ENCODE data around the gene AQP1. TPM values are rescaled to one million over a fixed set of nuclear protein-coding genes. Genes with fewer than 3 reads are reported as not detected.

Gene AQP1
- total RNA-seq, 1 donor from 2014 or later = 67.8 TPM

DNA sequence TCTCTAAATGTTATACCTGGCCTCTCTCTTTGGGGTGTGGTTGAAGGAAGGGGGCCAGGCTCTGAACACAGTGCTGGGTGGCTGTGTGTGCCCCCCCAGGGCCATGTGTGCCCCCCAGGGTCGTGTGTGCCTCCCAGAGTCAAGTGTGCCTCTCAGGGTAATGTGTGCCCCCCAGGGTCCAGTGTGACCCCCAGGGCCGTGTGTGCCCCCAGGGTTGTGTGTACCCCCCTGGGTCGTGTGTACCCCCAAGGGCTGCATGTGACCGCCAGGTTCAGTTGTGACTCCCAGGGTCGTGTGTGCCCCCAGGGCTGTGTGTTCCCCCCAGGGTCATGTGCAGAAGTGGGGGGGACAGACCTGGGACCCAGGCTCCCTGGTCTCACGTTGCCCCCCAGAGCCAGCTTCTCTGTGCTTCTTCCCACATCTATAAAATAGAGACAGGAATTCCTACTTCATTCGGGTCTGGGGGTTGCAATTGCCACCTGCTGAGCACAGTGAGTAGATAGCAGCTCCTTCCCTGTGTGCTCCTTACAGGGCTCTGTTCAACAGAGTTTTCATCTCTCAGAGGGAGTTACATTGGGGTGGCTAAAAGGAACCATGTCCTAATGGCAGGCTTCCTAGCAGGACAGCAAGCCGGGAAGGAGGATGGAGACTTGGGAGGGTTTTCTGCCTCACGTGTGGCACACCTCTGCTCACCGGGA is 40.7 kb upstream of the AQP1 start:
- no peak overlapping the region for H3K4me3 ChIP-seq (ENCODE audit: low read length in 3 of 3)
- peaks cover 18 to 25% (median 19%) of the 10 kb centered on the region in 3 donors for H3K4me1 ChIP-seq (ENCODE audit: control insufficient read depth in 3 of 3, insufficient read depth in 3 of 3, low read length in 3 of 3)
- peaks cover 0 to 4% (median 0%) of the 10 kb centered on the region in 3 donors for H3K9me3 ChIP-seq (ENCODE audit: control insufficient read depth in 3 of 3, low read length in 3 of 3)
- peaks cover 2 to 28% (median 14%) of the 10 kb centered on the region in 3 donors for H3K36me3 ChIP-seq (ENCODE audit: control insufficient read depth in 3 of 3, insufficient read depth in 3 of 3, low read length in 3 of 3)
- H3K27me3 ChIP-seq (ENCODE audit: control insufficient read depth in 3 of 3, insufficient read depth in 3 of 3, low read length in 3 of 3) = no peaks in the 10 kb centered on the region
- H3K27ac ChIP-seq (ENCODE audit: low read depth, low read length) = no peak overlapping the region
- peak overlapping the region in 2 of 3 donors; percentile 5 to 16 for H3K9ac ChIP-seq (ENCODE audit: low read depth in 1 of 3, low read length in 3 of 3)

GRCh38 chr7:30871655-30872054 is 40.0 kb upstream of the AQP1 start:
- H3K27me3 ChIP-seq (ENCODE audit: control insufficient read depth in 3 of 3, insufficient read depth in 3 of 3, low read length in 3 of 3) = no peaks in the 10 kb centered on the region
- peaks cover 13 to 21% (median 18%) of the 10 kb centered on the region in 3 donors for H3K4me1 ChIP-seq (ENCODE audit: control insufficient read depth in 3 of 3, insufficient read depth in 3 of 3, low read length in 3 of 3)
- no peak overlapping the region for H3K4me3 ChIP-seq (ENCODE audit: low read length in 3 of 3)
- H3K36me3 ChIP-seq (ENCODE audit: control insufficient read depth in 3 of 3, insufficient read depth in 3 of 3, low read length in 3 of 3) = peaks cover 2 to 29% (median 14%) of the 10 kb centered on the region in 3 donors
- H3K9me3 ChIP-seq (ENCODE audit: control insufficient read depth in 3 of 3, low read length in 3 of 3) = peaks cover 0 to 4% (median 0%) of the 10 kb centered on the region in 3 donors
- H3K27ac ChIP-seq (ENCODE audit: low read depth, low read length) = no peak overlapping the region
- H3K9ac ChIP-seq (ENCODE audit: low read depth in 1 of 3, low read length in 3 of 3) = no peak overlapping the region

- no peaks in the 10 kb centered on the region for H3K27me3 ChIP-seq (ENCODE audit: control insufficient read depth in 3 of 3, insufficient read depth in 3 of 3, low read length in 3 of 3)
- H3K9ac ChIP-seq (ENCODE audit: low read depth in 1 of 3, low read length in 3 of 3) = no peak overlapping the region
- no peak overlapping the region for H3K4me3 ChIP-seq (ENCODE audit: low read length in 3 of 3)
- H3K27ac ChIP-seq (ENCODE audit: low read depth, low read length) = no peak overlapping the region
- H3K9me3 ChIP-seq (ENCODE audit: control insufficient read depth in 3 of 3, low read length in 3 of 3) = peaks cover 0 to 4% (median 0%) of the 10 kb centered on the region in 3 donors
- H3K4me1 ChIP-seq (ENCODE audit: control insufficient read depth in 3 of 3, insufficient read depth in 3 of 3, low read length in 3 of 3) = peaks cover 14 to 18% (median 15%) of the 10 kb centered on the region in 3 donors
- peaks cover 2 to 29% (median 16%) of the 10 kb centered on the region in 3 donors for H3K36me3 ChIP-seq (ENCODE audit: control insufficient read depth in 3 of 3, insufficient read depth in 3 of 3, low read length in 3 of 3)
Measured at GRCh38 chr7:30873207-30873606, 38.4 kb upstream of the AQP1 start.

GRCh38 chr7:30873656-30874055 is 38.0 kb upstream of the AQP1 start:
- Histone ChIP-seq H3K9me3 (ENCODE audit: control insufficient read depth in 3 of 3, low read length in 3 of 3) (peaks cover 0 to 4% (median 0%) of the 10 kb centered on the region in 3 donors), H3K36me3 (ENCODE audit: control insufficient read depth in 3 of 3, insufficient read depth in 3 of 3, low read length in 3 of 3) (peaks cover 2 to 27% (median 16%) of the 10 kb centered on the region in 3 donors), H3K27me3 (ENCODE audit: control insufficient read depth in 3 of 3, insufficient read depth in 3 of 3, low read length in 3 of 3) (no peaks in the 10 kb centered on the region), H3K9ac (ENCODE audit: low read depth in 1 of 3, low read length in 3 of 3) (no peak overlapping the region), H3K27ac (ENCODE audit: low read depth, low read length) (peak overlapping the region; percentile 19), H3K4me3 (ENCODE audit: low read length in 3 of 3) (no peak overlapping the region), H3K4me1 (ENCODE audit: control insufficient read depth in 3 of 3, insufficient read depth in 3 of 3, low read length in 3 of 3) (peaks cover 10 to 18% (median 14%) of the 10 kb centered on the region in 3 donors)

DNA sequence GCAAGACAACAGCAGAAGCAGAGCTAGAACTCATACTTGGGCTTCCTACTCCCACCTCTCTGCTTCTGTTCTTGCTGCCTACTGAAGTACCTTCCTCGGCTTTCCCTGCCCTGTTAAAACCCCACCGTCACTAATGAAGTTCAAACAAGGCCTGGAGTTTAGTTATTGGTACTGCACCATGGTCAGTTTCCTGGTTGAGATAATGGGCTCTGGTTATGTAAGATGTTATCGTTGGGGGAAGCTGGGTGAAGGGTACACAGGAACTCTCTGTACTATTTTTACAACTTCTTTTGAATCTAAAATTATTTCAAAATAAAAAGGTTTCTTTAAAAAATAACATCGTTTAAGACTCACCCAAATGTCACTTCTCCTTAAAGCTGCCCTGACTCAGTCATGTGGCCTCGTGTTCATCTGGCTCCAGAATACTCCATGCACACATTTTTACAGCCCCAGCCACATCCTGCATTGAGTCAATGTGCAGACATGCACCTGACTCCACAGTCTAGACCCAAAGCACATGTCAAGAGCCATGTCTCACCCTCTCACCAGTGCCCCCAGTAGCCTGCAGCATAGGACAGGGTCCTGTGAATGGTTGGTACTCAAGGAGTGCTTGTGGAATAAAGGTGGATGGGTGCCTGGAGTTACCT is 36.9 kb upstream of the AQP1 start:
- Histone ChIP-seq H3K4me1 (ENCODE audit: control insufficient read depth in 3 of 3, insufficient read depth in 3 of 3, low read length in 3 of 3) (peaks cover 7 to 15% (median 14%) of the 10 kb centered on the region in 3 donors), H3K27me3 (ENCODE audit: control insufficient read depth in 3 of 3, insufficient read depth in 3 of 3, low read length in 3 of 3) (no peaks in the 10 kb centered on the region), H3K4me3 (ENCODE audit: low read length in 3 of 3) (no peak overlapping the region), H3K9ac (ENCODE audit: low read depth in 1 of 3, low read length in 3 of 3) (no peak overlapping the region), H3K9me3 (ENCODE audit: control insufficient read depth in 3 of 3, low read length in 3 of 3) (peaks cover 0 to 4% (median 0%) of the 10 kb centered on the region in 3 donors), H3K27ac (ENCODE audit: low read depth, low read length) (no peak overlapping the region), H3K36me3 (ENCODE audit: control insufficient read depth in 3 of 3, insufficient read depth in 3 of 3, low read length in 3 of 3) (peaks cover 2 to 27% (median 16%) of the 10 kb centered on the region in 3 donors)

DNA sequence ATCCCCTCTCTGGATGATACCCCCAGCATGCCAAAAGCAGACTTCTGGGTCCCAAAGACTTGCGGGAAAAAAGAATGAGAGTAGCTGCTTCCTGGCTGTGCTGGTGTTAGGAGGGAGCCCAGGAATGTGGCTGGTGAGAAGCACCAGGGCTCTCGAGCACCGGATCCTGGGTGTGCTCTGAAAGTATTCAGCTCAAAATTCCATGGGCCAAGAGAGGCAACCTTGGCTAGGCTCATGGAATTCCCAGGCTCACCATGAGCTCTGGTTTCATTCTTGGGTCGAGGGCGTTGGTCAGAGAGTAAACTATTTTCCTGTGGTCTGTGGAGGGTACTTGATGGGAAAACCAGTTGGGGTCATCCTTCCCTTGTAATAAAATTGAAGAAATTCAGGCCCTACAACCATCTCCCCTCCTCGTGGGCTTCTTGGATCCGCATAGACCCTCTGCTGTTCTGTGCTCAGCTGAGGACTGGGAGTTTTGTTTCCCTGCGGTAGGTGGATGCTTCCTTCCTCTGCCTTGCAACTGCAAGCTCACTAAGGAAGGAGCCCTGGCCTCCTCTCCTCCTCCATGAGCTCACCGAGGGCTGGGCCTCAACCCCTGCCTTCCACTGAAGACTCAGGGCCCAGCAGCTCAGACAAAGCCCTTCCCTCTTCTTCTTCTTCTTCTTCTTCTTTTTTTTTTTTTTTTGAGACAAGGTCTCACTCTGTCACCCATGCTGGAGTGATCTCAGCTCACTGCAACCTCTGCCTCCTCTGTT is 34.5 kb upstream of the AQP1 start:
- H3K27me3 ChIP-seq (ENCODE audit: control insufficient read depth in 3 of 3, insufficient read depth in 3 of 3, low read length in 3 of 3) = no peaks in the 10 kb centered on the region
- H3K4me1 ChIP-seq (ENCODE audit: control insufficient read depth in 3 of 3, insufficient read depth in 3 of 3, low read length in 3 of 3) = peaks cover 7 to 14% (median 11%) of the 10 kb centered on the region in 3 donors
- H3K36me3 ChIP-seq (ENCODE audit: control insufficient read depth in 3 of 3, insufficient read depth in 3 of 3, low read length in 3 of 3) = peaks cover 2 to 22% (median 13%) of the 10 kb centered on the region in 3 donors
- H3K9me3 ChIP-seq (ENCODE audit: control insufficient read depth in 3 of 3, low read length in 3 of 3) = peaks cover 0 to 4% (median 0%) of the 10 kb centered on the region in 3 donors
- H3K27ac ChIP-seq (ENCODE audit: low read depth, low read length) = no peak overlapping the region
- H3K9ac ChIP-seq (ENCODE audit: low read depth in 1 of 3, low read length in 3 of 3) = no peak overlapping the region
- no peak overlapping the region for H3K4me3 ChIP-seq (ENCODE audit: low read length in 3 of 3)

- H3K27me3 ChIP-seq (ENCODE audit: control insufficient read depth in 3 of 3, insufficient read depth in 3 of 3, low read length in 3 of 3) = no peaks in the 10 kb centered on the region
- peaks cover 2 to 14% (median 6%) of the 10 kb centered on the region in 3 donors for H3K36me3 ChIP-seq (ENCODE audit: control insufficient read depth in 3 of 3, insufficient read depth in 3 of 3, low read length in 3 of 3)
- no peak overlapping the region for H3K9ac ChIP-seq (ENCODE audit: low read depth in 1 of 3, low read length in 3 of 3)
- no peak overlapping the region for H3K27ac ChIP-seq (ENCODE audit: low read depth, low read length)
- peaks cover 0 to 4% (median 0%) of the 10 kb centered on the region in 3 donors for H3K9me3 ChIP-seq (ENCODE audit: control insufficient read depth in 3 of 3, low read length in 3 of 3)
- H3K4me3 ChIP-seq (ENCODE audit: low read length in 3 of 3) = no peak overlapping the region
- H3K4me1 ChIP-seq (ENCODE audit: control insufficient read depth in 3 of 3, insufficient read depth in 3 of 3, low read length in 3 of 3) = peaks cover 7 to 14% (median 10%) of the 10 kb centered on the region in 3 donors
Measured at GRCh38 chr7:30877993-30878392, 33.7 kb upstream of the AQP1 start.

GRCh38 chr7:30879139-30880124 is 32.2 kb upstream of the AQP1 start:
- H3K27ac ChIP-seq (ENCODE audit: low read depth, low read length) = no peak overlapping the region

More at GRCh38 chr7:30879139-30880124, 32.2 kb upstream of the AQP1 start:
- H3K9ac ChIP-seq (ENCODE audit: low read depth in 1 of 3, low read length in 3 of 3) = no peak overlapping the region
- H3K27me3 ChIP-seq (ENCODE audit: control insufficient read depth in 3 of 3, insufficient read depth in 3 of 3, low read length in 3 of 3) = no peaks in the 10 kb centered on the region
- peaks cover 0 to 2% (median 0%) of the 10 kb centered on the region in 3 donors for H3K9me3 ChIP-seq (ENCODE audit: control insufficient read depth in 3 of 3, low read length in 3 of 3)
- peaks cover 7 to 14% (median 9%) of the 10 kb centered on the region in 3 donors for H3K4me1 ChIP-seq (ENCODE audit: control insufficient read depth in 3 of 3, insufficient read depth in 3 of 3, low read length in 3 of 3)
- H3K36me3 ChIP-seq (ENCODE audit: control insufficient read depth in 3 of 3, insufficient read depth in 3 of 3, low read length in 3 of 3) = peaks cover 0 to 10% (median 4%) of the 10 kb centered on the region in 3 donors
- no peak overlapping the region for H3K4me3 ChIP-seq (ENCODE audit: low read length in 3 of 3)
